DOHH2 (cell line): ENCODE data around the gene OR52E5.

ENCODE experiments used
- CTCF ChIP-seq: fragments of 200-600 bp; sonication (generic); IDR thresholded peaks from one replicate; pipeline ENCODE4 v1.5.1; 2014; ENCODE audit warnings: antibody characterized with exemption, mild to moderate bottlenecking, low read depth, low read length; ENCODE audit not compliant: poor library complexity, severe bottlenecking
- EZH2phosphoT487 ChIP-seq: fragments of 200-600 bp; sonication (generic); IDR thresholded peaks from 2 replicates; pipeline ENCODE4 v1.6.1; 2017; ENCODE audit warnings: borderline replicate concordance, mild to moderate bottlenecking, antibody characterized with exemption, low read length, moderate library complexity, mixed read lengths

- no peak for TF ChIP-seq CTCF
- TF ChIP-seq EZH2phosphoT487 = no peak
Measured at GRCh38 chr11:5881756-5882155, 11.3 kb upstream of the OR52E5 start.
